ENCODE measurements around the gene NAP1L4.
A peak's percentile ranks its signal among the peaks of the same experiment; 100 is the strongest.

The NAP1L4 gene

GRCh38 chr11:2933375-2934020 is 58.6 kb downstream of the NAP1L4 start:
- no peak for DNase-seq

DNA sequence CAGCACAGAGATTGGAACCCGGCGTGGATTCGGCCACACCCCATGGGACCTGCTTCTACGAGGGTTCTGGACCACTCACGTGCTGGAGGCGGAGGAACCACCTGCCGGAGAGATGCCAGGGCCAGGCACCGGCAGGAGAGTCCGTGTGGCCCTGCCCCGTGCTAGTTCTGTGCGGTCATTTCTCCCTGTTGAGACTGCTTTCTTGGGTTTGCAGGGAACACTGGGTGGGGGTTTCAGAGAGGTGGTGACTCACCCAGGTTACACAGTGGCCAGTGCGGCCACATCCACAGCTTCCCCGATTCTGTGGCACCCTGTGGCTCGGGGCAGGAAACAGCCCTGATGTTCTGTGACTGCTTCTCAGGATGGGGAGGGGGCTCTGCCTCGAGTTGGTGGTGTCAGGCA is 59.3 kb downstream of the NAP1L4 start:
- no peak for DNase-seq

GRCh38 chr11:2931771-2932738 is 60.1 kb downstream of the NAP1L4 start:
- no peak for DNase-seq

DNA sequence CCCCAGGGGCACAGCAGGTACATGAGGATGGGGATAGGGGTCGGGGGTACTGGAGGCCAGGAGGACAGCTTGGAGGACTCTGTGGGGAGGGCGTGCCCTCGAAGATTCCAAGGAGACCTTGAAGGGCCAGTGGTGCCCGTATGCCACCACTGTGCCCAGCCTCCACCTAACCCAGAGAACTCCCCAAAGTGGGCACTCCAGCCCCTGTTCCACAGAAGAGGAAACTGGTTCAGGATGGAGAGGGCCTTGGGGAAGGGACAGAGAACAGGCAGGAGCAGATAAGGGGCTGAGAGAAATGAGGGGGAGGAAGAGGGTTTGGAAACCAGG is 60.7 kb downstream of the NAP1L4 start:
- DNase-seq, result no peak

GRCh38 chr11:2930704-2931419 is 61.3 kb downstream of the NAP1L4 start:
- no peak for DNase-seq

- no peak for DNase-seq
These were observed 62.0 kb downstream of the NAP1L4 start for GRCh38 chr11:2929950-2930703.

- no peak for DNase-seq
These were observed 62.6 kb downstream of the NAP1L4 start for GRCh38 chr11:2929531-2929949.

DNA sequence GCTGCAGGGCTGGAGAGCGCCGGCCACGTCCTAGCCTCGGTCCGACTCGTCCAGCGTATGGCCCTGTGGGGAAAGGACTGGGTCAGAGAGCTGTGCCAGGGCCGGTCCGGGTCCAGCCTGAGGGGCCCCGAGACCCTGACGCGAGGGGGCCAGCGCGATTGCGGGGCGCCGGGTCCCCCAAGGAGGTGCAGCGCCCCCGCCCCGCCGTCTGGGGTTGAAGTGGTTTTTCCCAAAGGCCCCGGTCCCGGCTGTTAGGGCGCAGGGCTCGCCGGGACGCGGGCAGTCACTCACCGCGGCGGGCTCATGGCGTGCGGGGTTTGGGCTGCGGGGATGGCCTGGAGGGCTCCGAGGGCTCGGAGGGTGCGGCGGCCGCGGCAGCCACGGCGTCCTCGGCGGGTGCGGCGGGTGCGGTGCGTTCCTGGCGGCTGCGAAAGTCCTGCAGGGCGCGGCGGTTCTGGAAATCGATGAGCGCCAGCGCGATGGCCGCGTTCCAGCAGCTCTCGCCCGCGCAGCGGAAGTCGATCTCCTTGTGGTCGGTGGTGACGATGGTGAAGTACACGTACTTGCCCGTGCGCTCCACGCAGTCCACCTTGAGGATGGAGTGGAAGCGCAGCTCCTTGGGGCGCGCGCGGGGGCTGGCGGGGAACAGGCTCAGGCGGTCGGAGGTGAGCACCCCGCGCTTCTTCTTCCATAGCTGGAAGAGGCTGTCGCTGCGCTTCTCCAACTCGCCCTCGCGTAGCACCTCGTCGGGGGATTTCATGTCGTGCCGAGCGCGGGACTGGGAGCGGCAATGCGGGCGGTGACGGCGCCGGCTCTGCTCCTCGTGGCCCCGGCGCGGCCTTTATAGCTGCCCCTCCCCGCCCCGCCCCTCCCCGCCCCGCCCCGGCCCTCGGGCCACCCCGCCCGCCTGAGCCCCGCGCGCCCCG is 63.3 kb downstream of the NAP1L4 start, which contains the start of gene PHLDA2:
Gene PHLDA2 (minus strand): TSS at position 816 of the 926 bp plus-strand sequence. CDS start 56 bp downstream, at position 760.
- DNase-seq, result peak; percentile 78

DNA sequence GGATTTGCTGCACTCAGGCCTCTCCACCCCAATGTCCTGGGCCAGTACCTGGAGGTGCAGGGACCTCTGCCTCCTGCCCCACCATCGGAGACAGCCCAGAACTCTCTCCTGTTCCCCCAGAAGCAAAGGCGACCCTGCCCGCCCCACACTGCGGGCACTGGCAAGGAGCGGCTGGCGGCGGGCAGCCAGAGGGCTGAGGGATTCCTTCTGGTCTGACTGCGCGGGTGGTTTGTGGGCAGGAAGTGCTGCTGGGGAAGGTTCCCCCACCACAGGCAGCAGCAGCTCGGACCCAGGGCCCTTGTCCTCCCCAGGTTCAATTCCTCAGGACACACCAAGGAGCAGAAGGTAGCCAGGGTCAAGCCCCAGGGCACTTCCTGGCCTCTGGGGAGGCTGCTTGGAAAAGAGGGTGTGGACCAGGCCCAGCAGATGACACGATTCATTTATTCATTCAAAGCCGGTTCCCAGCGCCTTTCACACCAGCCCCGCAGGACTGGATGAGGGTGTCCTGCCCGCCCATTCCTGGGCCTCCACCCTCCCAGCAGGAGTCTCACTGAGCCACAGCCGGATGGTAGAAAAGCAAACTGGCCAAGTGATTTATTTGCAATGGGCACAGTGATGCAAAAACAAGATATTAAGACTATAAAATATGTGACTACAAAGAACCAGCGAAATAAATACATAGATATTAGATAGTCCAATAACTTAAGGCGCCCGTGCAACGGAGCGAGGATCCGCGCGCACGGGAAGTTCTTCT is 64.1 kb downstream of the NAP1L4 start:
- DNase-seq, result no peak

- no peak for DNase-seq
These were observed 64.9 kb downstream of the NAP1L4 start for GRCh38 chr11:2927121-2927800.

GRCh38 chr11:2926611-2927051 is 65.5 kb downstream of the NAP1L4 start:
- DNase-seq, result no peak

GRCh38 chr11:2924821-2925675 is 67.1 kb downstream of the NAP1L4 start:
- no peak for DNase-seq

DNA sequence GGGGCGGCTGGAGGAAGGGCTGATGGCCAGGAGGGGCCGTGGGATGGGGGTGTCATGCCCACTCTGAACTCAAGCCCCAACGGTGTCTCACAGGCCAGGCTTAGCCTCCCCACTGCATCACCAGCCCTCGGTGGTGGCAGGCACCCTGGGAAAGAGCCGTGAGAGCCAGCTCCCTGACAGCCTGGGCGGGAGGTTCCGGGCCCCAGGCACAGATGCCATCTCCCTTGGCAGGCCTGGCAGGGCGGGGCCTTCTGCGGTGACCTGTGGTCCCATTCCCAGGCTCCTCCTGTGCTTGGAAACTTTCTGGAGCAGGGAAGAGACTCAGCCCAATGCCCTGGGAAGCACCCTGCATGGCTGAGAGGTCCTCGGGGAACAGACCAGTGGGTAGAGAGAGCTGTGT is 67.7 kb downstream of the NAP1L4 start:
- no peak for DNase-seq

GRCh38 chr11:2923446-2924375 is 68.4 kb downstream of the NAP1L4 start:
- no peak for DNase-seq

DNA sequence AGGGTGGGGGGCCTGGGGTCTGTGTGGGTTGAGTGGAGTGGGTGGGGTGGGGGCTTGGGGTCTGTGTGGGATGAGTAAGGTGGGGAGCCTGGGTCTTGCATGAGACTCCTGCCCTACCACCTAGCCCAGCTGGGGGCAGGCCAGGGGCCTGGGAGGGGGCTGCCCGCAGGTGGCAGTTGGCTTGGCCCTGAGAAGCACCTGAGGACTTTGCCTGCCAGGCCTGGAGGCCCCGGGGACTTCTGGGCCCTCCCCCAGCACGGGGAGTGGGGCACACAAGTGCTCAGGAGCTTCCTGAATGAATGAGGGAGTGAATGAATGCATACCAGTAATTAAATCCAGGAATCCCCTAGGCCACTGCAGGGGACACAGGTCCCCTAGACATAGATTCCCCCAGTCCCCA is 69.5 kb downstream of the NAP1L4 start:
- DNase-seq, result no peak

DNA sequence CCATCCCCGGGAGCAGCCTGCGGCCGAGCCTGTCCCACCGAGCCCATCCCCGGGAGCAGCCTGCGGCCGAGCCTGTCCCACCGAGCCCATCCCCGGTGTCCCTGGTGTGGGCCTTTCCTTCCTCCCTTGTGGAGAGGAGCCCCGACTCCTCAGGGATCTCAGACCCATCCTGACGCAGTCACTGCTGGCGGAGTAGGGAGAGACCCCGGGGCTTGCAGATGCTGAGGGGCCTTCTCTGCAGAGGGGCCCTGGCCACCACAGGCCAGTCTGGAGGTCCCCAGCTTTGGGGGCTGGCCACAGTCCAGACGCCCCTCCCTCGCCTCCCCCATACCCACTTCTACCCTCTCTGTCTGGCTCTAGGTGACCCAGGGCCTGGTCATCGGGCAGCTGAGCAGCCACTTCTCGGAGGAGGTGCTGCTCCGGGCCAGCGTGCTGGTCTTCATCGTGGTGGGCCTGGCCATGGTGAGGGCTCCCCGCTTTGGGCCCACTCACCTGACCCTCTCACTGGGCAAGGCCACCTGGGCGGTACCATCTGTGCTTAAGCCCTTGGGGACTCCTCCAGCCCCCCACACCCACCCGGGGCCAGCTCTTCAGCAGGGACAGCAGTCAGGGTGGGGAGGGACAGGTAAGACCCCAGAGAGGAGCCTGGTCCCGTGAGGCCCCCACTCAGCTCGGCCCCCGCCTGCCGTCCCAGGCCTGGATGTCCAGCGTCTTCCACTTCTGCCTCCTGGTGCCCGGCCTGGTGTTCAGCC is 70.2 kb downstream of the NAP1L4 start:
- DNase-seq, result no peak

GRCh38 chr11:2921261-2921660 is 70.9 kb downstream of the NAP1L4 start:
- DNase-seq, result no peak
